A673 (cell line): ENCODE results near the gene EHD4.

Experiments
- EZH2 ChIP-seq: fragments of 200-600 bp; sonication (generic); IDR thresholded peaks from 2 replicates; pipeline ENCODE4 v1.6.1; 2017; ENCODE audit warnings: borderline replicate concordance, low read depth, mild to moderate bottlenecking, mixed read lengths, antibody characterized with exemption, low read length; ENCODE audit not compliant: poor library complexity, severe bottlenecking
- TF ChIP-seq, protein P1 (sequence below): fragments of 300-800, 200-600 bp; sonication (generic); conservative IDR thresholded peaks from 2 replicates; pipeline ENCODE4 v1.5.1; 2017; ENCODE audit warnings: low read depth, mild to moderate bottlenecking, antibody characterized with exemption, low read length, moderate library complexity, mixed read lengths

- TF ChIP-seq, protein P1, sequence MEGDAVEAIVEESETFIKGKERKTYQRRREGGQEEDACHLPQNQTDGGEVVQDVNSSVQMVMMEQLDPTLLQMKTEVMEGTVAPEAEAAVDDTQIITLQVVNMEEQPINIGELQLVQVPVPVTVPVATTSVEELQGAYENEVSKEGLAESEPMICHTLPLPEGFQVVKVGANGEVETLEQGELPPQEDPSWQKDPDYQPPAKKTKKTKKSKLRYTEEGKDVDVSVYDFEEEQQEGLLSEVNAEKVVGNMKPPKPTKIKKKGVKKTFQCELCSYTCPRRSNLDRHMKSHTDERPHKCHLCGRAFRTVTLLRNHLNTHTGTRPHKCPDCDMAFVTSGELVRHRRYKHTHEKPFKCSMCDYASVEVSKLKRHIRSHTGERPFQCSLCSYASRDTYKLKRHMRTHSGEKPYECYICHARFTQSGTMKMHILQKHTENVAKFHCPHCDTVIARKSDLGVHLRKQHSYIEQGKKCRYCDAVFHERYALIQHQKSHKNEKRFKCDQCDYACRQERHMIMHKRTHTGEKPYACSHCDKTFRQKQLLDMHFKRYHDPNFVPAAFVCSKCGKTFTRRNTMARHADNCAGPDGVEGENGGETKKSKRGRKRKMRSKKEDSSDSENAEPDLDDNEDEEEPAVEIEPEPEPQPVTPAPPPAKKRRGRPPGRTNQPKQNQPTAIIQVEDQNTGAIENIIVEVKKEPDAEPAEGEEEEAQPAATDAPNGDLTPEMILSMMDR = no peak
- no peak for TF ChIP-seq EZH2
Observed at GRCh38 chr15:41987925-41988275, 15.5 kb upstream of the EHD4 start.
